HCT116 (cell line): ENCODE measurements around the gene GRIP1. TPM values are rescaled to one million over a fixed set of nuclear protein-coding genes. Genes with fewer than 3 reads are reported as not detected.

Source experiments
- ATAC-seq: fragments of 200-7000 bp; cut with Tn5 transposase; 2 replicates; pipeline ENCODE4 v1.9.1; 2020; ENCODE audit warnings: mild to moderate bottlenecking, moderate library complexity
- BruUV-seq: library from RNA; stranded (reverse); fragments of 400-500 nt; replicated peaks from 2 replicates; lab custom pipeline; 2021; lab: Mats Ljungman, UMichigan
- CTCF ChIA-PET: fragments of 300-600 bp; sonication (Branson Sonifier 250); formaldehyde crosslinking; loops from one replicate; lab custom pipeline; 2021; ENCODE audit warnings: antibody characterized with exemption; lab: Charles Lee
- POLR2A ChIA-PET: fragments of 300-600, 350-600 bp; sonication (Branson Sonifier 250); formaldehyde crosslinking; loops from one replicate; lab custom pipeline; 2021; ENCODE audit warnings: antibody characterized with exemption; lab: Charles Lee
- RAD21 ChIA-PET, 2 experiments: fragments of 300-600 bp; sonication (Branson Sonifier 250); formaldehyde crosslinking; loops; one replicate each; lab custom pipeline; 2023; ENCODE audit warnings: low total read pairs in 2 of 2; ENCODE audit not compliant: uncharacterized antibody in 2 of 2, unreplicated experiment in 2 of 2, low non-redundant PET in 1 of 2; lab: Charles Lee
- DNase-seq: peaks from one replicate; pipeline ENCODE4 v3.0.0-alpha.2; 2010; ENCODE audit warnings: low read depth, low spot score
- H2AFZ ChIP-seq: fragments of 200-600 bp; shearing (Covaris generic), sonication (generic); 2 replicates; pipeline ENCODE4 v1.6.1; 2017; ENCODE audit warnings: low read depth, mixed run types, mixed read lengths, antibody characterized with exemption, low read length; ENCODE audit not compliant: poor library complexity, severe bottlenecking
- H3K27ac ChIP-seq: 2 replicates; pipeline ENCODE4 v1.5.1; 2012; ENCODE audit warnings: low read depth, low read length
- H3K27me3 ChIP-seq: fragments of 200-600 bp; sonication (generic); 2 replicates; pipeline ENCODE4 v1.6.1; 2016; ENCODE audit warnings: mixed run types, low read length, mixed read lengths; ENCODE audit not compliant: insufficient read depth
- H3K36me3 ChIP-seq, 2 experiments: fragments of 200-500 bp in 1 of 2; fragments of 200-600 bp in 1 of 2; sonication (Bioruptor generic) in 1 of 2; sonication (generic) in 1 of 2; 2 replicates each; pipeline versions ENCODE4 v1.5.1 to v1.6.1; 2014 to 2016; ENCODE audit warnings: low read length in 2 of 2, inconsistent platforms in 1 of 2, mixed read lengths in 1 of 2, mixed run types in 1 of 2; ENCODE audit not compliant: insufficient read depth in 2 of 2, control insufficient read depth in 1 of 2
- H3K4me1 ChIP-seq, 2 experiments: fragments of 200-600 bp in 1 of 2; sonication (generic) in 1 of 2; 2 replicates each; pipeline versions ENCODE4 v1.5.1 to v1.6.1; 2012 to 2017; ENCODE audit warnings: low read length in 2 of 2, inconsistent platforms in 1 of 2, mild to moderate bottlenecking in 1 of 2, mixed read lengths in 1 of 2, mixed run types in 1 of 2, moderate library complexity in 1 of 2; ENCODE audit not compliant: insufficient read depth in 2 of 2, control insufficient read depth in 1 of 2
- H3K4me2 ChIP-seq: fragments of 200-600 bp; sonication (generic); 2 replicates; pipeline ENCODE4 v1.6.1; 2017; ENCODE audit warnings: mixed run types, low read length, mixed read lengths
- H3K4me3 ChIP-seq, 2 experiments: fragments of 200-600 bp in 1 of 2; sonication (generic) in 1 of 2; replicated peaks in 1 of 2; 2 replicates each; pipeline ENCODE4 v1.5.1; 2011 to 2016; ENCODE audit warnings: low read length in 2 of 2, control low read depth in 1 of 2, low read depth in 1 of 2, mild to moderate bottlenecking in 1 of 2, mixed read lengths in 1 of 2, mixed run types in 1 of 2
- H3K79me2 ChIP-seq: fragments of 200-600 bp; sonication (generic); 2 replicates; pipeline ENCODE4 v1.6.1; 2017; ENCODE audit warnings: mild to moderate bottlenecking, mixed run types, low read length, moderate library complexity, mixed read lengths; ENCODE audit not compliant: insufficient read depth
- H3K9ac ChIP-seq: fragments of 200-600 bp; sonication (generic); 2 replicates; pipeline ENCODE4 v1.6.1; 2016; ENCODE audit warnings: low read length, mixed read lengths
- H3K9me2 ChIP-seq: fragments of 200-600 bp; sonication (generic), shearing (Covaris generic); 2 replicates; pipeline ENCODE4 v1.6.1; 2017; ENCODE audit warnings: mixed run types, mild to moderate bottlenecking, moderate library complexity; ENCODE audit not compliant: insufficient read depth
- H3K9me3 ChIP-seq, 2 experiments: fragments of 200-500 bp in 1 of 2; fragments of 200-600 bp in 1 of 2; sonication (Bioruptor generic) in 1 of 2; sonication (generic) in 1 of 2; 2 replicates each; pipeline ENCODE4 v1.6.1; 2014 to 2017; ENCODE audit warnings: low read length in 2 of 2, mixed read lengths in 2 of 2, inconsistent platforms in 1 of 2, low read depth in 1 of 2, mild to moderate bottlenecking in 1 of 2, mixed run types in 1 of 2, moderate library complexity in 1 of 2; ENCODE audit not compliant: control insufficient read depth in 1 of 2, insufficient read depth in 1 of 2
- H4K20me1 ChIP-seq: fragments of 200-600 bp; sonication (generic), shearing (Covaris generic); 2 replicates; pipeline ENCODE4 v1.6.1; 2017; ENCODE audit warnings: mixed run types, mild to moderate bottlenecking, moderate library complexity; ENCODE audit not compliant: insufficient read depth
- ATF3 ChIP-seq: IDR thresholded peaks from 2 replicates; pipeline ENCODE4 v1.6.1; 2012
- CEBPB ChIP-seq: IDR thresholded peaks from 2 replicates; pipeline ENCODE4 v1.6.1; 2012; ENCODE audit warnings: low read depth
- CTCF ChIP-seq, 3 experiments: fragments of 200-600 bp in 1 of 3; sonication (generic) in 1 of 3; IDR thresholded peaks in 2 of 3; conservative IDR thresholded peaks in 1 of 3; 2 replicates each; pipeline ENCODE4 v1.5.1; 2012 to 2017; ENCODE audit warnings: low read depth in 2 of 3, low read length in 2 of 3, antibody characterized with exemption in 1 of 3, borderline replicate concordance in 1 of 3, control low read depth in 1 of 3, mild to moderate bottlenecking in 1 of 3, mixed read lengths in 1 of 3, mixed run types in 1 of 3, moderate library complexity in 1 of 3; ENCODE audit not compliant: insufficient read depth in 1 of 3
- EGR1 ChIP-seq: IDR thresholded peaks from 2 replicates; pipeline ENCODE4 v1.6.1; 2012; ENCODE audit warnings: low read depth
- ELF1 ChIP-seq: IDR thresholded peaks from 2 replicates; pipeline ENCODE4 v1.6.1; 2012; ENCODE audit warnings: low read depth, borderline replicate concordance
- EZH2 ChIP-seq: fragments of 200-600 bp; sonication (generic); IDR thresholded peaks from 2 replicates; pipeline ENCODE4 v1.6.1; 2017; ENCODE audit warnings: antibody characterized with exemption, mixed run types
- SIN3A ChIP-seq: IDR thresholded peaks from 2 replicates; pipeline ENCODE4 v1.6.1; 2012; ENCODE audit warnings: low read depth
- SP1 ChIP-seq: IDR thresholded peaks from 2 replicates; pipeline ENCODE4 v1.6.1; 2012; ENCODE audit warnings: low read depth
- SRF ChIP-seq: IDR thresholded peaks from 2 replicates; pipeline ENCODE4 v1.6.1; 2012; ENCODE audit warnings: low read depth
- YY1 ChIP-seq: IDR thresholded peaks from 2 replicates; pipeline ENCODE4 v1.6.1; 2011; ENCODE audit warnings: low read length, low read depth, moderate library complexity, mild to moderate bottlenecking; ENCODE audit not compliant: insufficient replicate concordance; ENCODE audit errors: extremely low read depth
- ZBTB33 ChIP-seq: IDR thresholded peaks from 2 replicates; pipeline ENCODE4 v1.6.1; 2011; ENCODE audit warnings: mild to moderate bottlenecking, low read length, moderate library complexity; ENCODE audit not compliant: insufficient replicate concordance; ENCODE audit errors: extremely low read depth
- ZFX ChIP-seq: fragments of 450-650 bp; IDR thresholded peaks from 2 replicates; pipeline ENCODE4 v1.6.1; 2017
- intact Hi-C: fragments of 100-400 bp; cut with micrococcal nuclease; formaldehyde crosslinking; loops from 2 replicates; pipeline ENCODE4 v1.10.0; 2022
- total RNA-seq: library from RNA; stranded (reverse); gene quantifications from one replicate; pipeline ENCODE4 v1.2.1, GENCODE V29; 2021; ENCODE audit not compliant: unreplicated experiment
- TF ChIP-seq, protein P1 (sequence below): IDR thresholded peaks from 2 replicates; pipeline ENCODE4 v1.6.1; 2012; ENCODE audit warnings: low read depth

Gene GRIP1
- total RNA-seq, 1 experiment from 2014 or later = not detected

GRCh38 chr12:66605293-66605692 lies 73.6 kb downstream of the GRIP1 start:
- no TSS peak for BruUV-seq

GRCh38 chr12:66603981-66604479 lies 74.8 kb downstream of the GRIP1 start:
- BruUV-seq = no TSS peak
- no peak for DNase-seq
- CTCF ChIA-PET = no interaction called here
- H3K4me1 ChIP-seq = no peaks in the 10 kb centered on the region
- no peak overlapping the region for H3K9ac ChIP-seq
- intact Hi-C loops = no loop called here
- no peaks in the 10 kb centered on the region for H3K9me3 ChIP-seq
- no peaks in the 10 kb centered on the region for H3K36me3 ChIP-seq
- no peak for ATAC-seq
- H3K79me2 ChIP-seq = no peaks in the 10 kb centered on the region
- RAD21 ChIA-PET = no interaction called here
- no peak overlapping the region for H3K27ac ChIP-seq
- no peak overlapping the region for H3K4me2 ChIP-seq
- H3K9me2 ChIP-seq = no peaks in the 10 kb centered on the region
- POLR2A ChIA-PET = no interaction called here
- H3K27me3 ChIP-seq = peaks cover 41% of the 10 kb centered on the region
- no peaks in the 10 kb centered on the region for H4K20me1 ChIP-seq
- no peak overlapping the region for H2AFZ ChIP-seq
- H3K4me3 ChIP-seq = no peak overlapping the region
- TF ChIP-seq CEBPB (no peak), SRF (no peak), ZFX (no peak), ZBTB33 (no peak), EZH2 (no peak), YY1 (no peak), SP1 (no peak), ATF3 (no peak), EGR1 (no peak), CTCF (IDR thresholded peaks at IDR 0.05 in 2 of 3, conservative IDR thresholded peaks at IDR 0.05 in 1 of 3; ENCODE audit: borderline replicate concordance in 1 of 3, insufficient read depth in 1 of 3, low read depth in 2 of 3, low read length in 2 of 3) (no peak)
- TF ChIP-seq, protein P1, sequence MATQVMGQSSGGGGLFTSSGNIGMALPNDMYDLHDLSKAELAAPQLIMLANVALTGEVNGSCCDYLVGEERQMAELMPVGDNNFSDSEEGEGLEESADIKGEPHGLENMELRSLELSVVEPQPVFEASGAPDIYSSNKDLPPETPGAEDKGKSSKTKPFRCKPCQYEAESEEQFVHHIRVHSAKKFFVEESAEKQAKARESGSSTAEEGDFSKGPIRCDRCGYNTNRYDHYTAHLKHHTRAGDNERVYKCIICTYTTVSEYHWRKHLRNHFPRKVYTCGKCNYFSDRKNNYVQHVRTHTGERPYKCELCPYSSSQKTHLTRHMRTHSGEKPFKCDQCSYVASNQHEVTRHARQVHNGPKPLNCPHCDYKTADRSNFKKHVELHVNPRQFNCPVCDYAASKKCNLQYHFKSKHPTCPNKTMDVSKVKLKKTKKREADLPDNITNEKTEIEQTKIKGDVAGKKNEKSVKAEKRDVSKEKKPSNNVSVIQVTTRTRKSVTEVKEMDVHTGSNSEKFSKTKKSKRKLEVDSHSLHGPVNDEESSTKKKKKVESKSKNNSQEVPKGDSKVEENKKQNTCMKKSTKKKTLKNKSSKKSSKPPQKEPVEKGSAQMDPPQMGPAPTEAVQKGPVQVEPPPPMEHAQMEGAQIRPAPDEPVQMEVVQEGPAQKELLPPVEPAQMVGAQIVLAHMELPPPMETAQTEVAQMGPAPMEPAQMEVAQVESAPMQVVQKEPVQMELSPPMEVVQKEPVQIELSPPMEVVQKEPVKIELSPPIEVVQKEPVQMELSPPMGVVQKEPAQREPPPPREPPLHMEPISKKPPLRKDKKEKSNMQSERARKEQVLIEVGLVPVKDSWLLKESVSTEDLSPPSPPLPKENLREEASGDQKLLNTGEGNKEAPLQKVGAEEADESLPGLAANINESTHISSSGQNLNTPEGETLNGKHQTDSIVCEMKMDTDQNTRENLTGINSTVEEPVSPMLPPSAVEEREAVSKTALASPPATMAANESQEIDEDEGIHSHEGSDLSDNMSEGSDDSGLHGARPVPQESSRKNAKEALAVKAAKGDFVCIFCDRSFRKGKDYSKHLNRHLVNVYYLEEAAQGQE = no peak

More at GRCh38 chr12:66605293-66605692, 73.6 kb downstream of the GRIP1 start:
- Histone ChIP-seq H3K27me3 (peaks cover 35% of the 10 kb centered on the region), H3K4me1 (no peaks in the 10 kb centered on the region), H3K36me3 (no peaks in the 10 kb centered on the region), H2AFZ (no peak overlapping the region), H3K27ac (no peak overlapping the region), H3K4me2 (no peak overlapping the region), H3K9ac (no peak overlapping the region), H3K9me3 (no peaks in the 10 kb centered on the region), H3K9me2 (no peaks in the 10 kb centered on the region), H3K4me3 (no peak overlapping the region), H4K20me1 (no peaks in the 10 kb centered on the region), H3K79me2 (no peaks in the 10 kb centered on the region)
- RAD21 ChIA-PET = no interaction called here
- TF ChIP-seq SP1 = no peak
- no peak for TF ChIP-seq SIN3A
- TF ChIP-seq ELF1 = no peak
- POLR2A ChIA-PET = no interaction called here
- intact Hi-C loops = no loop called here
- CTCF ChIA-PET = no interaction called here
- DNase-seq (no peak), ATAC-seq (no peak)
